Endothelial cell of coronary artery (primary cell): ENCODE results near the gene CNKSR1. TPM values are rescaled to one million over a fixed set of nuclear protein-coding genes. Genes with fewer than 3 reads are reported as not detected.

Experiments
- total RNA-seq: library from RNA; depleted of rRNA; stranded (reverse); fragments of >200 nt; gene quantifications from 2 replicates; pipeline ENCODE4 v1.2.3, GENCODE V29; 2014

The CNKSR1 gene
- 0.28 TPM in 1 of 2 replicates, not detected in the other for total RNA-seq

GRCh38 chr1:26177182-26177684 is at the start of gene CNKSR1:
CNKSR1 (plus strand) TSS chr1:26177491; CDS start chr1:26177548, 57 bp downstream.

GRCh38 chr1:26158908-26159742 is 18.2 kb upstream of the CNKSR1 start, which contains the start of gene FAM110D:
FAM110D (plus strand) TSS chr1:26159079; CDS start chr1:26161292, 2,213 bp downstream.

GRCh38 chr1:26168410-26169197 is 8.7 kb upstream of the CNKSR1 start, which contains the start of gene C1orf232:
C1orf232 (minus strand) TSS chr1:26168963; CDS start chr1:26168499, 464 bp downstream.

GRCh38 chr1:26169669-26170471 is 7.4 kb upstream of the CNKSR1 start, which contains the start of gene ZNF593:
ZNF593 (plus strand) TSS chr1:26169908; CDS start chr1:26169984, 76 bp downstream.

GRCh38 chr1:26171084-26172072 is 5.9 kb upstream of the CNKSR1 start, which contains the start of gene ZNF593OS:
ZNF593OS (minus strand) TSS chr1:26171832; CDS start chr1:26171661, 171 bp downstream.

GRCh38 chr1:26190373-26190987 is 13.2 kb downstream of the CNKSR1 start, which contains the start of gene CATSPER4:
CATSPER4 (plus strand) TSS chr1:26190602; CDS start chr1:26190628, 26 bp downstream.

GRCh38 chr1:26233903-26234643 is 56.8 kb downstream of the CNKSR1 start, which contains the start of gene CEP85:
CEP85 (plus strand) TSS chr1:26234200; CDS start chr1:26239784, 5,584 bp downstream.

Other genes with a start within 250 kb of the CNKSR1 start
- 4.6 and 5.7 TPM in 2 replicates for gene PAFAH2, start 179.4 kb upstream of the CNKSR1 start, total RNA-seq
- gene EXTL1, start 155.7 kb upstream of the CNKSR1 start, total RNA-seq = not detected in 2 replicates
- gene SLC30A2, start 131.4 kb upstream of the CNKSR1 start, total RNA-seq = not detected in 2 replicates
- gene TRIM63, start 109.9 kb upstream of the CNKSR1 start, total RNA-seq = not detected in 2 replicates
- gene PDIK1L, start 65.7 kb upstream of the CNKSR1 start, total RNA-seq = 3.2 and 4.3 TPM in 2 replicates
- 2.5 and 4.0 TPM in 2 replicates for gene FAM110D, start 18.4 kb upstream of the CNKSR1 start, total RNA-seq
- not detected in 2 replicates for gene C1orf232, start 8.5 kb upstream of the CNKSR1 start, total RNA-seq
- 30.2 and 31.8 TPM in 2 replicates for gene ZNF593, start 7.6 kb upstream of the CNKSR1 start, total RNA-seq
- 0.09 TPM in 1 of 2 replicates, not detected in the other for gene ZNF593OS, start 5.7 kb upstream of the CNKSR1 start, total RNA-seq
- not detected in 2 replicates for gene CATSPER4, start 13.1 kb downstream of the CNKSR1 start, total RNA-seq
- 8.3 and 10.1 TPM in 2 replicates for gene CEP85, start 56.7 kb downstream of the CNKSR1 start, total RNA-seq
- 24.9 and 27.4 TPM in 2 replicates for gene SH3BGRL3, start 102.6 kb downstream of the CNKSR1 start, total RNA-seq
- 3.1 and 4.8 TPM in 2 replicates for gene UBXN11, start 129.1 kb downstream of the CNKSR1 start, total RNA-seq
- not detected in 2 replicates for gene CD52, start 140.5 kb downstream of the CNKSR1 start, total RNA-seq
- gene CRYBG2, start 176.6 kb downstream of the CNKSR1 start, total RNA-seq = 0.36 TPM in 1 of 2 replicates, not detected in the other
- not detected in 2 replicates for gene ZNF683, start 195.3 kb downstream of the CNKSR1 start, total RNA-seq
- gene LIN28A, start 233.3 kb downstream of the CNKSR1 start, total RNA-seq = not detected in 2 replicates